ENCODE results near the gene CERKL. TPM values are rescaled to one million over a fixed set of nuclear protein-coding genes. Genes with fewer than 3 reads are reported as not detected.
A peak's percentile ranks its signal among the peaks of the same experiment; 100 is the strongest.

The CERKL gene
- total RNA-seq, 1 donor from 2014 or later = 2.6 TPM

DNA sequence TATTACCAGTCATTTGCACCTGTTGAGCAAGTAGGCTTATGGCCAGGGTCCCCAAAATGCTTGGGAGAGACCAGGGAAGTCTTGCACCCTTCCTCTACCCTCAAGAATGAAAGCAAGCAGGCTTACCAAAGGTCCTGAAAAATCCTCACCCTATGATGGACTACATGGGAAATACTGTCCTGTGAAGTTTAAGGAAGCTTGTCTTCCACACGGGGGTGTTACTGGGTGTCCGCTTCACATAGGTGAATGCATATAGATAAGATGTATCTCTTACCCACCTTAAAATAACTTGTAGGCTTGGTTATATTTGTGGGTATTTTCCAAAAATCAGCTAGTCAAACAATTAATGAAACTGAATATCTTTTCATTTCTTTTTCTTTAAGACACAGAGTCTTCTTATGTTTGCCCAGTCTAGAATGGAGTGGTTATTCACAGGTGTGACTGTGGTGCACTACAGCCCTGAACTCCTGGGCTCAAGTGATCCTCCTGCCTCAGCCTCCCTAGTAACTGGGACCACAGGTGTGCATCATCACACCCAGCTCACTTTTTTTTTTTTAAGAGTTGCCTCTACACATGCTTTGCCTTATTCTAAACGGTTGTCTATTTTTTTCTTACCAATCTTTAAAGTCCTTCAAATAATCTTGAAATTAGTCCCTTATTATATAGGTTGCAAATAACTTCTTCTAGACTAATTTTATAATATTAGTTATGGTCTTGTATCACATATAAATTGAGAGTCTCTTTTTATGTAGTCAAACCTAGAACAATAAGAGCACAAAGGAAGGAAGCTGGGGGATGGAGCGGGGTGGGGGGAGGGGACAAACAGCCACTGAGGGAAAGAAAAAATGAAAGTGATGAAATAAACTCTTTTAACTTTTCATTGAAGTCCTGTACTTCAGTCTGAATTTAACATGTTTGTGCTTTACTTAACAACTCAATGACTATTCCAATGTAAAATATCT, 49.0 kb downstream of the CERKL start:
- Mint-ChIP-seq H3K9me3 (ENCODE audit: low read depth) (no peaks in the 10 kb centered on the region), H3K36me3 (ENCODE audit: insufficient read depth) (no peaks in the 10 kb centered on the region), H3K27me3 (no peaks in the 10 kb centered on the region), H3K27ac (no peak overlapping the region), H3K4me1 (ENCODE audit: low read depth) (peaks cover under 1% of the 10 kb centered on the region), H3K4me3 (ENCODE audit: low read depth) (no peak overlapping the region)
- TF ChIP-seq, protein P1, sequence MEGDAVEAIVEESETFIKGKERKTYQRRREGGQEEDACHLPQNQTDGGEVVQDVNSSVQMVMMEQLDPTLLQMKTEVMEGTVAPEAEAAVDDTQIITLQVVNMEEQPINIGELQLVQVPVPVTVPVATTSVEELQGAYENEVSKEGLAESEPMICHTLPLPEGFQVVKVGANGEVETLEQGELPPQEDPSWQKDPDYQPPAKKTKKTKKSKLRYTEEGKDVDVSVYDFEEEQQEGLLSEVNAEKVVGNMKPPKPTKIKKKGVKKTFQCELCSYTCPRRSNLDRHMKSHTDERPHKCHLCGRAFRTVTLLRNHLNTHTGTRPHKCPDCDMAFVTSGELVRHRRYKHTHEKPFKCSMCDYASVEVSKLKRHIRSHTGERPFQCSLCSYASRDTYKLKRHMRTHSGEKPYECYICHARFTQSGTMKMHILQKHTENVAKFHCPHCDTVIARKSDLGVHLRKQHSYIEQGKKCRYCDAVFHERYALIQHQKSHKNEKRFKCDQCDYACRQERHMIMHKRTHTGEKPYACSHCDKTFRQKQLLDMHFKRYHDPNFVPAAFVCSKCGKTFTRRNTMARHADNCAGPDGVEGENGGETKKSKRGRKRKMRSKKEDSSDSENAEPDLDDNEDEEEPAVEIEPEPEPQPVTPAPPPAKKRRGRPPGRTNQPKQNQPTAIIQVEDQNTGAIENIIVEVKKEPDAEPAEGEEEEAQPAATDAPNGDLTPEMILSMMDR (IDR thresholded peaks at IDR 0.05; ENCODE audit: unreplicated experiment) = no peak
- DNase-seq (ENCODE audit: low spot score, unreplicated experiment) = no peak

DNA sequence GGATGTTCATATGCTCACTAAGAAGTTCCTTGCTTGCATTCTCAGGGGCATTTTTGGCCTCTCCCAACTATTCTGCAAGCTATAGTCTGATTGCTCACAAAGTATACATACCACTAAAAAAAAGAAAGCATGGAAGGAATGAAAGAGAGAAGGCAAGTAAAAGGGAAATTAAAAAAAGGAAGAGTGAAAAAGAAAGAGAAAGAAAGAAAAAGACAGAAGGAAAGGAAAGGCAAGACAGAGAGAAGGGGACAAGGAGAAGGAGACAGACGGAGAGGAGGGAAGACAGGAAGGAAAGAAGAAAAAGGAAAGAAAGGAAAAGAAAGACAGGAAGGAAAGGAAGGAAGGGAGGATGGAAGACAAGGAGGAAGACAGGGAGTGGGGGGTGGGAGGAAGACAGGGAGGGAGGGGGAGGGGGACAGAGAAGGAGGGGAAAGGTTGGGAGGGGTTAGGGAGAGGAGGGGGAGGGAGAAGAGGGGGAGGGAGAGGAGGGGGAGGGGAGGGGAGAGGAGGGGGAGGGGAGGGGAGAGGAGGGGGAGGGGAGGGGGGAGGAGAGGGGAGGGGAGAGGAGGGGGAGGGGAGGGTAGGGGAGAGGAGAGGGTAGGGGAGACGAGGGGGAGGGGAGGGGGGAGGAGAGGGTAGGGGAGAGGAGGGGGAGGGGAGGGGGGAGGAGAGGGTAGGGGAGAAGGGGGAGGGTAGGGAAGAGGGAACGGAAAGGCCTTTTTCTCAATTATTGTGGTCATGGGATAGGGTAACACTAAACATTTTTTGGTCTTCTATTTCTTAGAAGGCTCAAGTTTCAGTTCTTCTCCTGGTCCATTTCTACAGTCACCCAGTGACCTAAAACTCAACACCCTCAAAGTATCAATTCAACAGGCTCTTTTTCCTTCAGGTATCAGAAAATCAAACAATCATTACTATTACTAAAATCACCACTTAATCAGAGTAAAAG, 50.7 kb downstream of the CERKL start:
- no peak overlapping the region for H3K27ac Mint-ChIP-seq
- H3K36me3 Mint-ChIP-seq (ENCODE audit: insufficient read depth) = no peaks in the 10 kb centered on the region
- no peaks in the 10 kb centered on the region for H3K27me3 Mint-ChIP-seq
- TF ChIP-seq, protein P1 (IDR thresholded peaks at IDR 0.05; ENCODE audit: unreplicated experiment) = no peak
- no peak overlapping the region for H3K4me3 Mint-ChIP-seq (ENCODE audit: low read depth)
- no peaks in the 10 kb centered on the region for H3K4me1 Mint-ChIP-seq (ENCODE audit: low read depth)
- DNase-seq (ENCODE audit: low spot score, unreplicated experiment) = no peak
- no peaks in the 10 kb centered on the region for H3K9me3 Mint-ChIP-seq (ENCODE audit: low read depth)

DNA sequence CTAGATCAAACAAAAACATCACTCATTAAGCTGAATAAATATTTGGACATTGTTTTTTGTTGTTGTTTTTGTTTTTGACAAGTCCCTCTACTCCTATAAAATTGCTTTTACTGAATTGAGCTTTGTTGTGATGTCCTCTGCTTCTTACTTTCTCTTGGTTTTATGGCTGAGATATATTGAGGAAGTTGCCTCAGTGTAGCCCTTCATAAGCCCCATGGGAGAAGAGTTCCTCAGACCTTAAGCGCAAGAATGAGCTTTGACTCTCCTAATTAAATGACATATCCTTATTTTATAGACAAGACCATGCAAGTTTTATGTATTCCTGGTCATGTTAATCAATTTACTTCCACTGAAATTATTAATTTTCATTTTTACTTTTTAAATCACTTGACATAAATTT, 54.9 kb downstream of the CERKL start:
- TF ChIP-seq, protein P1 (IDR thresholded peaks at IDR 0.05; ENCODE audit: unreplicated experiment) = no peak
- no peak for DNase-seq (ENCODE audit: low spot score, unreplicated experiment)
- H3K27ac Mint-ChIP-seq = no peak overlapping the region
- no peak overlapping the region for H3K4me3 Mint-ChIP-seq (ENCODE audit: low read depth)
- H3K9me3 Mint-ChIP-seq (ENCODE audit: low read depth) = no peaks in the 10 kb centered on the region
- no peaks in the 10 kb centered on the region for H3K27me3 Mint-ChIP-seq
- no peaks in the 10 kb centered on the region for H3K4me1 Mint-ChIP-seq (ENCODE audit: low read depth)
- H3K36me3 Mint-ChIP-seq (ENCODE audit: insufficient read depth) = no peaks in the 10 kb centered on the region

DNA sequence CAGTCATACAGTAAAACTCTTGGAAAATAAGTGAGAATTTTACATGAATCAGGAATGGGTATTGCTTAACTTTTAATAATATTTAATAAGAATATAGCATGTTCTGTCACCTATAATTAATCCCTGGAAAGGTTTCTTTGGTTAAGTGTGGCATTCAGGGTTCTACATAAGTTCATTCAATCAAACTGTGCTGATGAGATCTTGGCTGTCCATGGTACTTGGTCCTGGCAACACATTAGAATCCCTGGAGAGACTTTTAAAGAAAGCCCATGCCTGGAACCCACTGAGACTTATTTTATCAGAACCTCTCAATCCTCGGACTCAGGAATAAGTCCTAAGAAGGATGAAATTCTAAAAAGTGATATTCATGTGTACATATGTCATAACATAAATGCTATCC, 60.3 kb downstream of the CERKL start:
- H3K27me3 Mint-ChIP-seq = no peaks in the 10 kb centered on the region
- H3K4me3 Mint-ChIP-seq (ENCODE audit: low read depth) = no peak overlapping the region
- no peaks in the 10 kb centered on the region for H3K4me1 Mint-ChIP-seq (ENCODE audit: low read depth)
- TF ChIP-seq, protein P1 (IDR thresholded peaks at IDR 0.05; ENCODE audit: unreplicated experiment) = no peak
- no peaks in the 10 kb centered on the region for H3K36me3 Mint-ChIP-seq (ENCODE audit: insufficient read depth)
- no peaks in the 10 kb centered on the region for H3K9me3 Mint-ChIP-seq (ENCODE audit: low read depth)
- no peak for DNase-seq (ENCODE audit: low spot score, unreplicated experiment)
- no peak overlapping the region for H3K27ac Mint-ChIP-seq

DNA sequence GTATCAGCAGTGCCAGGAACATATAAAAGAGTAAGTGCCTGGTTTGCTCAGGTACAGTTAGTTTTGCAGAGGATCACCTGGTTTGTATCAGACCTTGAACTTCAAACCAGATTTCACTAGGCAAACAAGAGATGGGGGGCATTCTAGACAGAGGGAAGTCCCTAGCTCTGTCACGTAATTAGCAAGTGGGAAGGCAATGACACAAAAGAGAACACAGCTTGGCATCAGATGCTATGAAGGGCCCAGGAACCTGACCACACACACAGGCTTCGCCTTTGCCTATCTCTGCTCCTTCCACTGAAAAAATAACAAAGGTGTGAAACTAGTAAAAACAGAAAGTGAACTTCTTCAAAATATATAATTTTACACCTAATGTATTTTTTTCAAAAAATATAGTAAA, 62.6 kb downstream of the CERKL start:
- no peaks in the 10 kb centered on the region for H3K36me3 Mint-ChIP-seq (ENCODE audit: insufficient read depth)
- TF ChIP-seq, protein P1 (IDR thresholded peaks at IDR 0.05; ENCODE audit: unreplicated experiment) = no peak
- H3K9me3 Mint-ChIP-seq (ENCODE audit: low read depth) = no peaks in the 10 kb centered on the region
- no peak for DNase-seq (ENCODE audit: low spot score, unreplicated experiment)
- H3K4me1 Mint-ChIP-seq (ENCODE audit: low read depth) = no peaks in the 10 kb centered on the region
- no peaks in the 10 kb centered on the region for H3K27me3 Mint-ChIP-seq
- no peak overlapping the region for H3K4me3 Mint-ChIP-seq (ENCODE audit: low read depth)
- peak overlapping the region; percentile 74 for H3K27ac Mint-ChIP-seq

Measured in progenitor cell of endocrine pancreas (in vitro differentiated cells).